PC-3 (cell line): ENCODE results near the gene ODAD2. TPM values are rescaled to one million over a fixed set of nuclear protein-coding genes. Genes with fewer than 3 reads are reported as not detected.

ENCODE experiments used
- ATAC-seq: fragments of 200-7000 bp; cut with Tn5 transposase; 2 replicates; pipeline ENCODE4 v1.9.1; 2020; ENCODE audit warnings: mild to moderate bottlenecking, moderate library complexity
- BruUV-seq: library from RNA; stranded (reverse); fragments of 400-500 nt; replicated peaks from 2 replicates; lab custom pipeline; 2021; lab: Mats Ljungman, UMichigan
- CTCF ChIA-PET: fragments of 300-600 bp; sonication (Branson Sonifier 250); formaldehyde crosslinking; loops from one replicate; lab custom pipeline; 2022; ENCODE audit warnings: antibody characterized with exemption; lab: Charles Lee
- POLR2A ChIA-PET: fragments of 300-600 bp; sonication (Branson Sonifier 250); formaldehyde crosslinking; loops from one replicate; lab custom pipeline; 2022; ENCODE audit warnings: antibody characterized with exemption; ENCODE audit not compliant: unreplicated experiment; lab: Charles Lee
- DNase-seq: peaks from one replicate; pipeline ENCODE4 v3.0.0-alpha.2; 2015
- H2AFZ ChIP-seq: fragments of 300-600 bp; sonication (generic); 2 replicates; pipeline ENCODE4 v1.6.0; 2016; ENCODE audit warnings: antibody characterized with exemption, low read length
- H3F3A ChIP-seq: fragments of 300-600 bp; sonication (generic); one replicate; pipeline ENCODE4 v1.6.0; 2017; ENCODE audit warnings: antibody characterized with exemption, low read length, control low read depth, mild to moderate bottlenecking; ENCODE audit not compliant: unreplicated experiment
- H3K27ac ChIP-seq: fragments of 300-600 bp; sonication (generic); 2 replicates; pipeline ENCODE4 v1.5.1; 2016; ENCODE audit warnings: mild to moderate bottlenecking, low read length
- H3K27me3 ChIP-seq: fragments of 300-600 bp; sonication (generic); 2 replicates; pipeline ENCODE4 v1.6.1; 2016; ENCODE audit warnings: low read length, mixed read lengths
- H3K36me3 ChIP-seq: fragments of 300-600 bp; sonication (generic); 2 replicates; pipeline ENCODE4 v1.6.1; 2016; ENCODE audit warnings: low read depth, mixed run types, low read length, mixed read lengths
- H3K4me1 ChIP-seq: fragments of 300-600 bp; sonication (generic); 2 replicates; pipeline ENCODE4 v1.5.1; 2016; ENCODE audit warnings: low read length; ENCODE audit not compliant: insufficient read depth
- H3K4me2 ChIP-seq: fragments of 300-600 bp; sonication (generic); 2 replicates; pipeline ENCODE4 v1.6.0; 2016; ENCODE audit warnings: low read length
- H3K4me3 ChIP-seq: fragments of 300-600 bp; sonication (generic); 2 replicates; pipeline ENCODE4 v1.5.1; 2016; ENCODE audit warnings: mild to moderate bottlenecking, low read length, mixed read lengths
- H3K79me2 ChIP-seq: fragments of 300-600 bp; sonication (generic); 2 replicates; pipeline ENCODE4 v1.6.1; 2017; ENCODE audit warnings: low read length, mixed read lengths
- H3K9ac ChIP-seq: fragments of 300-600 bp; sonication (generic); 2 replicates; pipeline ENCODE4 v1.6.0; 2016; ENCODE audit warnings: mild to moderate bottlenecking, low read length
- H3K9me2 ChIP-seq: fragments of 300-600 bp; sonication (generic); replicated peaks from 2 replicates; pipeline ENCODE4 v1.6.1; 2016; ENCODE audit warnings: mixed run types, low read length, mixed read lengths
- H3K9me3 ChIP-seq: fragments of 300-600 bp; sonication (generic); 2 replicates; pipeline ENCODE4 v1.6.1; 2016; ENCODE audit warnings: low read length, mixed read lengths
- H4K20me1 ChIP-seq: fragments of 300-600 bp; sonication (generic); 2 replicates; pipeline ENCODE4 v1.6.1; 2016; ENCODE audit warnings: low read length, mixed read lengths
- CTCF ChIP-seq: fragments of 300-600 bp; sonication (generic); conservative IDR thresholded peaks from 2 replicates; pipeline ENCODE4 v1.5.1; 2017; ENCODE audit warnings: antibody characterized with exemption, low read depth, mild to moderate bottlenecking, low read length
- EZH2 ChIP-seq: fragments of 300-600 bp; sonication (generic); IDR thresholded peaks from one replicate; pipeline ENCODE4 v1.6.1; 2017; ENCODE audit warnings: antibody characterized with exemption, mild to moderate bottlenecking, low read length; ENCODE audit not compliant: unreplicated experiment
- EZH2phosphoT487 ChIP-seq: fragments of 300-600 bp; sonication (generic); IDR thresholded peaks from 2 replicates; pipeline ENCODE4 v1.6.1; 2018; ENCODE audit warnings: mild to moderate bottlenecking, antibody characterized with exemption, low read length, borderline replicate concordance
- intact Hi-C: fragments of 100-400 bp; cut with micrococcal nuclease; formaldehyde crosslinking; loops from 2 replicates; pipeline ENCODE4 v1.9.0; 2023
- total RNA-seq: library from RNA; depleted of rRNA; stranded (reverse); fragments of >200 nt; gene quantifications from 2 replicates; pipeline ENCODE4 v1.2.3, GENCODE V29; 2014

Gene ODAD2
- total RNA-seq, 1 experiment from 2014 or later, result 2.1 TPM

GRCh38 chr10:27826369-27826768 lies 172.5 kb downstream of the ODAD2 start:
- no peak overlapping the region for H3K4me3 ChIP-seq
- intact Hi-C loops, result no loop called here
- H3K9me2 ChIP-seq, result no peaks in the 10 kb centered on the region
- TF ChIP-seq EZH2phosphoT487, result no peak
- TF ChIP-seq CTCF, result no peak
- no peak for TF ChIP-seq EZH2
- no peak overlapping the region for H3K27ac ChIP-seq
- no peak for ATAC-seq
- no TSS peak for BruUV-seq
- H3K79me2 ChIP-seq, result no peaks in the 10 kb centered on the region
- no peaks in the 10 kb centered on the region for H4K20me1 ChIP-seq
- H3K4me2 ChIP-seq, result no peak overlapping the region
- H3K9me3 ChIP-seq, result no peaks in the 10 kb centered on the region
- H3K9ac ChIP-seq, result no peak overlapping the region
- CTCF ChIA-PET, result no interaction called here
- H2AFZ ChIP-seq, result no peak overlapping the region
- POLR2A ChIA-PET, result no interaction called here
- no peaks in the 10 kb centered on the region for H3F3A ChIP-seq
- DNase-seq, result no peak
- H3K27me3 ChIP-seq, result no peaks in the 10 kb centered on the region
- H3K4me1 ChIP-seq, result no peaks in the 10 kb centered on the region
- H3K36me3 ChIP-seq, result no peaks in the 10 kb centered on the region

- POLR2A ChIA-PET, result no interaction called here
- no peaks in the 10 kb centered on the region for H3K79me2 ChIP-seq
- no peaks in the 10 kb centered on the region for H3K36me3 ChIP-seq
- TF ChIP-seq CTCF (no peak), EZH2phosphoT487 (no peak), EZH2 (no peak)
- no peaks in the 10 kb centered on the region for H3K9me2 ChIP-seq
- intact Hi-C loops, result no loop called here
- CTCF ChIA-PET, result no interaction called here
- H4K20me1 ChIP-seq, result no peaks in the 10 kb centered on the region
- no peaks in the 10 kb centered on the region for H3F3A ChIP-seq
- H3K27ac ChIP-seq, result no peak overlapping the region
- no peaks in the 10 kb centered on the region for H3K27me3 ChIP-seq
- no TSS peak for BruUV-seq
- no peak overlapping the region for H3K4me3 ChIP-seq
- H3K4me1 ChIP-seq, result peaks cover 4% of the 10 kb centered on the region; the same call in 1 of the 2 replicates
- H3K4me2 ChIP-seq, result no peak overlapping the region
- no peak overlapping the region for H2AFZ ChIP-seq
- no peak overlapping the region for H3K9ac ChIP-seq
- H3K9me3 ChIP-seq, result no peaks in the 10 kb centered on the region
- no peak for ATAC-seq
- DNase-seq, result no peak
Observed at GRCh38 chr10:27822301-27822700, 176.6 kb downstream of the ODAD2 start.

- Histone ChIP-seq H2AFZ (no peak overlapping the region), H3F3A (no peaks in the 10 kb centered on the region), H3K4me3 (no peak overlapping the region), H3K4me1 (peaks cover 4% of the 10 kb centered on the region; the same call in 1 of the 2 replicates), H3K79me2 (no peaks in the 10 kb centered on the region), H3K4me2 (no peak overlapping the region), H4K20me1 (no peaks in the 10 kb centered on the region), H3K27me3 (no peaks in the 10 kb centered on the region), H3K36me3 (no peaks in the 10 kb centered on the region), H3K9me3 (no peaks in the 10 kb centered on the region), H3K9me2 (no peaks in the 10 kb centered on the region), H3K27ac (no peak overlapping the region), H3K9ac (no peak overlapping the region)
- DNase-seq (no peak), ATAC-seq (no peak)
- intact Hi-C loops, result no loop called here
- ChIA-PET POLR2A (no interaction called here), CTCF (no interaction called here)
- BruUV-seq, result no TSS peak
- TF ChIP-seq EZH2, result no peak
- no peak for TF ChIP-seq CTCF
Observed at GRCh38 chr10:27820637-27821036, 178.2 kb downstream of the ODAD2 start.
